Coronary artery (tissue), 2 donors: ENCODE data around the gene AUTS2.

ENCODE experiments used
- DNase-seq: peaks from one replicate; pipeline ENCODE4 v3.0.0-alpha.2; 2017; ENCODE audit warnings: low spot score
- H3K27ac ChIP-seq, 2 donors: fragments of 200-600 bp; sonication (generic); one replicate each; pipeline ENCODE4 v1.5.1; 2016 to 2019
- H3K4me3 ChIP-seq: fragments of 200-600 bp; sonication (generic); 2 replicates; pipeline ENCODE4 v1.5.1; 2016; ENCODE audit warnings: mild to moderate bottlenecking, moderate library complexity
- TF ChIP-seq, protein P1 (sequence below): fragments of 200-600 bp; sonication (generic); IDR thresholded peaks from one replicate; pipeline ENCODE4 v1.5.1; 2019; ENCODE audit warnings: antibody characterized with exemption

Gene AUTS2

DNA sequence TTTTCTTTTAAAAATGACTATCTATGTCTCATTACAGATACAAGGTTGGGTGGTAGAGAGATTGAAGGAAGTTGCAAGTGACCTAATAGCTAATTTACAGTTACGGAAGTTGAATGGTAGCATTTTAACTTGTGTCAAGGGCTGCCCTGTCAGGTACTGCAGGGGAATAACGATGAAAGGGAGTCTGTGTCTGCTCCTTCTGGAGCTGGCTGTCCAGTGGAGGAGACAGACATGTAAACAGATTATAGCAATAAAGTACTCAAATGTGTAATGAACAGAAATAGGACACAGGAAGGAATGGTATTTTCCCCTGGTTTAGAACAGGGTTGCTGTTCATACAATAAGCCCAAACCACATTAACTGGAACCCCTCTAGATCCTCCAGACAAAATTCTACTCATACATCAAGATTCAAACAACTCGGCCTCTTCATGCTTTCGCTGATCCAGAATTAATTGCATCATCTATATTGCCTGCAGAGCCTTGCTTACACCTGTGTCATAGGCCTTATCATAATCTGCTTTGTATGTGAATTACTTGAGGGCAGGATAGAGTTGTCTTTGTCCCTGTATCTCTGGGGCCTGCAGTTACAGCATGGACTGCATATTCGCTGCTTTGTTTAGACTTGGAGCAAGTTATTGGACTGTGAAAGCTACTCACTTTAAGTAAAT, 42.8 kb downstream of the AUTS2 start:
- Histone ChIP-seq H3K4me3 (no peak overlapping the region), H3K27ac (no peak overlapping the region)
- no peak for DNase-seq
- TF ChIP-seq, protein P1, sequence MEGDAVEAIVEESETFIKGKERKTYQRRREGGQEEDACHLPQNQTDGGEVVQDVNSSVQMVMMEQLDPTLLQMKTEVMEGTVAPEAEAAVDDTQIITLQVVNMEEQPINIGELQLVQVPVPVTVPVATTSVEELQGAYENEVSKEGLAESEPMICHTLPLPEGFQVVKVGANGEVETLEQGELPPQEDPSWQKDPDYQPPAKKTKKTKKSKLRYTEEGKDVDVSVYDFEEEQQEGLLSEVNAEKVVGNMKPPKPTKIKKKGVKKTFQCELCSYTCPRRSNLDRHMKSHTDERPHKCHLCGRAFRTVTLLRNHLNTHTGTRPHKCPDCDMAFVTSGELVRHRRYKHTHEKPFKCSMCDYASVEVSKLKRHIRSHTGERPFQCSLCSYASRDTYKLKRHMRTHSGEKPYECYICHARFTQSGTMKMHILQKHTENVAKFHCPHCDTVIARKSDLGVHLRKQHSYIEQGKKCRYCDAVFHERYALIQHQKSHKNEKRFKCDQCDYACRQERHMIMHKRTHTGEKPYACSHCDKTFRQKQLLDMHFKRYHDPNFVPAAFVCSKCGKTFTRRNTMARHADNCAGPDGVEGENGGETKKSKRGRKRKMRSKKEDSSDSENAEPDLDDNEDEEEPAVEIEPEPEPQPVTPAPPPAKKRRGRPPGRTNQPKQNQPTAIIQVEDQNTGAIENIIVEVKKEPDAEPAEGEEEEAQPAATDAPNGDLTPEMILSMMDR, result no peak

DNA sequence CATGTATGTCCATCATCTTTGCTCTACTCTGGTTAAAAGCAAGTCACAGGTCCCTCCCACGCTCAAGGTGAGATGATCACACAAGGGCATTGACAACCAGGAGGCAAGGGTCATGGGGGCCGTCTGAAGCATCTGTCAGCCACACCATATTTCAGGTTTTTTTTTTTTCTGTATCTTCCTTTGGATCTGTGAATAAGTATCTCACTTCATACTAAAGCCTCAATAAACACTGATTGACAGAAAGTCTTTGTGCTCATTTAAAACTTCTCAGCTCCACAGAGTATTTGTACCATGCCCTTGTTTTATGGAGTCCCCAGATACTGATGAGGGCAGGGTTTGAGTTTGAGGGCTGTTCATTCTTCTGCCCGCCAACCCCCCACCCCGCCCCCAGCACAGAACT, 45.0 kb downstream of the AUTS2 start:
- no peak overlapping the region for H3K4me3 ChIP-seq
- no peak for DNase-seq
- H3K27ac ChIP-seq, result no peak overlapping the region
- TF ChIP-seq, protein P1, result no peak

DNA sequence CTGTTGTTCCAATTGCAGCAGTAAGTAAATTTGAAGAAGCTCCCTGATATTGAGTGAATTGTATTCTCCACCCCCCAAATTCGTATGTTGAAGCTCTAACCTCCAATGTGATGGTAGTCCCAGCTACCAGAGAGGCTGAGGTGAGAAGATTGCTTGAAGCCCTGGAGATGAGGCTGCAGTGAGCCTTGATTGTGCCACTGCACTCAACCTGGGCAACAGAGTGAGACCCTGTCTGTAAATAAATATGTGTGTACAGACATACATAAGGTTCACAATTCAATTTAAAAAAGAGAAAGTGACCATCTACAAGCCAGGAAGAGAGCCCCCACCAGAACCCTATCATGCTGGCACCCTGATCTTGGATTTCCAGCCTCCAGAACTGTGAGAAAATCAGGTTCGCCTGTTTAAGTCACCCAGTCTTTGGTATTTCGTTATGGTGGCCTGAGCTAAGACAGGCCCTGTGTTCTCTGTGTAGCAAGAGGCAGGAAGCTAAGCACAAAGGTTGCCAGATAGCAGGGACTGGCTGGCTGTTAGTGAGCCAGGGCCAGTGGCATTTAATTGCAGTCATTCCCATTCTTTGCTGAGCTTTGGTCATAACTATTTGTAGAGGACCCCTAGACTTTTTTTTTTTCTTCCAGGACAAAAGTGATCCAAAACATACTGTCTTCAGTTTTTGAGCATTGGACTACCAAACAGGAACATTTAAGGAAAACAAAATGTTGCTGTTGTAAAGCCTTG, 45.6 kb downstream of the AUTS2 start:
- Histone ChIP-seq H3K4me3 (no peak overlapping the region), H3K27ac (no peak overlapping the region)
- TF ChIP-seq, protein P1, result no peak
- no peak for DNase-seq

DNA sequence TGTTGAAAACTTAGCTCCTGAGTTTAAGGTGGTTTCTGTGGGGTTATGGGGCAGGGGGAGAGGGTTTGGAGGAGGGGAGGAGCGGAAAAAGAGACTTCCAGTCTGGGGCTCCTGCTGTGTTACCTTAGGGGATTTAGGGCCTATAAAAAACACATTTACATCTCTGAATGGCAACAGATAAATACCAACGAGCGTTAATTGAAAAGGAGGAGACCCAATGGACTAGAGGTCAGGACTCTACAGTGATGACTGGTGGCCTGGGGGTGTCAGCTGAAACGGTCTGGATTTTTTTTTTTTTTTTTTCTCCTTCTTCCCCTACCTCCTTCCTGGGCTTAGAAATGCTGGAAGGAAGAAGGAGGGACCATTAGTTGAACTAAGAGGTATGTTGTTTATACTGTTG, 47.4 kb downstream of the AUTS2 start:
- no peak overlapping the region for H3K4me3 ChIP-seq

DNA sequence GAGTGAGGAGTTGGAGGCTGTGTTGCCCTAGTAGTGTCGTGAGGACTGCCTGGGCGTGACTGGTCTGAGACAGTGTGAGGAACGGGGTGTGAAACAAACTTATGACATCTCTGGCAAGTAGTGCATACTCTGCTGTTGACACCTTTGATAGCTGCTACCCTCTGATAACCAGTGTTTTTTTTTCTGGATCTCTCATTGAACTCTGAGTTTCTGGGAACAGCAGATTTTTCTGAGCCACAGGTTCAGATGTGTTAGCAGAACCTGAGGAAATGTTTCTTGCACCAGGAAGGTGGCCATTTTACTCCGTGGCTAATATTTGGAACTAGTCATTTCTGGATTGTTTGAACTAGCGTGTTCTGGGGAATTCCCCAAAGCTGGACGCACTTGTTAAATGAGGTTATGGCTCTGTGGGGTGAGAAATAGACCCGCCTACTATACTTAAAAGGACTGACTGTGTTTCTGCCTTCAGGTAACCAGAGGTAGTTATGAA, 52.9 kb downstream of the AUTS2 start:
- TF ChIP-seq, protein P1, result no peak
- no peak overlapping the region for H3K4me3 ChIP-seq
- no peak for DNase-seq
- no peak overlapping the region for H3K27ac ChIP-seq

More for the DNA sequence above, 47.4 kb downstream of the AUTS2 start:
- DNase-seq, result no peak
- TF ChIP-seq, protein P1, result no peak
- no peak overlapping the region for H3K27ac ChIP-seq

DNA sequence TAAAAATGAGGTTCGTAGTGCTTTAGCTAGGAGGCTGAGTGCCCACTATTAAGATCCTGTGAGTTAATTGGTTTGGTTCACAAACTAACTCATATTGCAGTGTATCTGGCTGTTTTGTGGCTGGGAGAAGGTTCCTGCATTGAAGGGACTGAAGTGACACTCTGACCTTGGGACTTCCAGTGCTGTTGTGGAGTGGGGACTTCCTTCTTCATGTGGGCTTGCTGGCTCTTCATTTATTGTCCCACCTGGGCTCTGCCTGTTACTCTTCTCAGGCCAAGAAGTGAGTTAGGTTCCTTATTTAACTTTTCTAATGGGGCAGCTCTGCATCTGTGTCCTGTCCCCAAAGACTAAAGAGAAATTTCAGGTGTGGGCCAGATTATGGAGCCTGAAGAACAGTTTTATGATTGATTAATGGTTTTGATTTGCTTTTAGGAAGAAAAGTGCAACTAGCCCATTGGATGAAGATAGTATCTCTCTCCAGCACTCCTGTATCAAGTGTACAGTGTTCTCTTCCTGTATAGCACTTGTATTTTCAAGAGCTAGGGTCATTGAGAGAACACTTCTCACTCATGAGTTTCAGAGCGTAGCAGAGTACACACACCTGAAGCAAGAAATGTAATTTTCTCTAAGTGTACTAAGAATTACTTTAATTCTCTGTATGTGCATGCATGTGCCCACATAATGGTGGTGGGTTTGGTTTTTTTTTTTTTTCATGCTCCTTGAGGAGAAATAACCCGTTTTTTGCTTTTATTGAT, 54.8 kb downstream of the AUTS2 start:
- H3K27ac ChIP-seq, result no peak overlapping the region
- DNase-seq, result no peak

More for the DNA sequence above, 54.8 kb downstream of the AUTS2 start:
- TF ChIP-seq, protein P1, result no peak
- no peak overlapping the region for H3K4me3 ChIP-seq
